ENCODE results near the gene UGT1A5. TPM values are rescaled to one million over a fixed set of nuclear protein-coding genes. Genes with fewer than 3 reads are reported as not detected.

Gene UGT1A5
- total and polyA plus RNA-seq, 2 experiments from 2014 or later = not detected

DNA sequence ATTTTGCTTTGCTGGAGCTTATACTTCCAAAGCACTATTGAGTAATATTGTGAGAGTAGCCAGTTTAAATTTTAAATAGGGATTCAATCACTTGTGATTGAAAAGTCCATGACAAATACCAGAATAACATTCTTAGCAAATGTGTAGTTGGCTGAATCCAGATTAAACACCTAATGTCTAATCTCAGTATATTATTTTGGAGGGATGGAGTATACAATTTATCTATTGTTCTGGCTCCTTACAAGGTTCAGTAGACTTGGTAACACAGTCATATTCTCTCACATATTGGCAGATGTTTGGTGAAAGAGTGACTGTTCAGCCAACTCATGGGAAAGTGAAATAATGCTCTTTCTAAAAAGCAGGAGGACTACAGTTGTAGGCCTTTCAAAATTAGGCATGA lies 38.8 kb upstream of the UGT1A5 start:
- Histone ChIP-seq H3K36me3 (no peaks in the 10 kb centered on the region), H3K4me3 (no peak overlapping the region), H3K27me3 (no peaks in the 10 kb centered on the region), H3K4me1 (ENCODE audit: low read depth) (no peaks in the 10 kb centered on the region), H3K9me3 (ENCODE audit: low read depth) (no peaks in the 10 kb centered on the region), H3K27ac (no peak overlapping the region)
- TF ChIP-seq, protein P1, sequence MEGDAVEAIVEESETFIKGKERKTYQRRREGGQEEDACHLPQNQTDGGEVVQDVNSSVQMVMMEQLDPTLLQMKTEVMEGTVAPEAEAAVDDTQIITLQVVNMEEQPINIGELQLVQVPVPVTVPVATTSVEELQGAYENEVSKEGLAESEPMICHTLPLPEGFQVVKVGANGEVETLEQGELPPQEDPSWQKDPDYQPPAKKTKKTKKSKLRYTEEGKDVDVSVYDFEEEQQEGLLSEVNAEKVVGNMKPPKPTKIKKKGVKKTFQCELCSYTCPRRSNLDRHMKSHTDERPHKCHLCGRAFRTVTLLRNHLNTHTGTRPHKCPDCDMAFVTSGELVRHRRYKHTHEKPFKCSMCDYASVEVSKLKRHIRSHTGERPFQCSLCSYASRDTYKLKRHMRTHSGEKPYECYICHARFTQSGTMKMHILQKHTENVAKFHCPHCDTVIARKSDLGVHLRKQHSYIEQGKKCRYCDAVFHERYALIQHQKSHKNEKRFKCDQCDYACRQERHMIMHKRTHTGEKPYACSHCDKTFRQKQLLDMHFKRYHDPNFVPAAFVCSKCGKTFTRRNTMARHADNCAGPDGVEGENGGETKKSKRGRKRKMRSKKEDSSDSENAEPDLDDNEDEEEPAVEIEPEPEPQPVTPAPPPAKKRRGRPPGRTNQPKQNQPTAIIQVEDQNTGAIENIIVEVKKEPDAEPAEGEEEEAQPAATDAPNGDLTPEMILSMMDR (IDR thresholded peaks at IDR 0.05; ENCODE audit: low read depth, low read length) = no peak
- no peak for DNase-seq (ENCODE audit: low read depth in 1 of 2, low spot score in 1 of 2)

DNA sequence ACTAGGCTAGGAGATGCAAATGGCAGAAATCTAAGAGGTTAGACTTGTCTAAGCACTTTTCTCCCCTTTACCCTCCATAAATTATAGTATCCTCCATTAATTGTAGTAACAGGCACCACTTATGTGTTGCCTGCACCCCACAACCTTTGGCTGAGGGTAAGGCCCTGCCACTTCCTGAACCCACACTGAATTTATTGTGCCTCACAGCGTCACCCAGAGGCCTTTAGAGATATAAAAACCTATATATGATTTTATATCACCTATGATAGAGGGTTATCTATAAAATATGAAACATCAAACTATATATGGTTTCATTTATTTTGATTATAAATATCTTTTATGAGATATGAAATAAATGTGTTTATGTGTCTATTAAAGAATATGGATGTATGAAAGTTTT lies 38.4 kb upstream of the UGT1A5 start:
- TF ChIP-seq, protein P1 (IDR thresholded peaks at IDR 0.05; ENCODE audit: low read depth, low read length) = no peak
- H3K9me3 ChIP-seq (ENCODE audit: low read depth) = no peaks in the 10 kb centered on the region
- no peak overlapping the region for H3K4me3 ChIP-seq
- H3K27me3 ChIP-seq = no peaks in the 10 kb centered on the region
- no peaks in the 10 kb centered on the region for H3K36me3 ChIP-seq
- no peak for DNase-seq (ENCODE audit: low read depth in 1 of 2, low spot score in 1 of 2)
- no peak overlapping the region for H3K27ac ChIP-seq
- H3K4me1 ChIP-seq (ENCODE audit: low read depth) = no peaks in the 10 kb centered on the region

DNA sequence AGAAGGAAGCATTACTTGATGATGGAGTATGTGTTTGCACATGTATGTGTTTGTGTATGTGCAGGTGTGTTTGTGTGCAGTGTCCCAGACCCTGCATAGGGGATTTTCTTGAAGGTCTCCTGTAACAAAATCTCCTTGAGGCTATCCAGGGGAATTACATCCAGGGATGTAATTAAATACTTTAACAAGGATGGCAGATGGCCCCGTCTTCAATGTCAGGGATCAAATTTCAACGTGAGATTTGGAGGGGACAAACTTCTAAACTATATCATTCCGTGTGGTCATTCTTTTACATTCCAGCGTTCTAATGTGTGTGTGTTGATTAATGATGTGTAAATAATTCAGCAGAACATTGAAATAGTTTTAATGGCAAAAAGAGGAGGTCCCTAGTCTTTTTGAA lies 37.7 kb upstream of the UGT1A5 start:
- Histone ChIP-seq H3K9me3 (ENCODE audit: low read depth) (no peaks in the 10 kb centered on the region), H3K27ac (no peak overlapping the region), H3K27me3 (no peaks in the 10 kb centered on the region), H3K36me3 (no peaks in the 10 kb centered on the region), H3K4me1 (ENCODE audit: low read depth) (no peaks in the 10 kb centered on the region), H3K4me3 (no peak overlapping the region)
- DNase-seq (ENCODE audit: low read depth in 1 of 2, low spot score in 1 of 2) = no peak
- TF ChIP-seq, protein P1 (IDR thresholded peaks at IDR 0.05; ENCODE audit: low read depth, low read length) = no peak

DNA sequence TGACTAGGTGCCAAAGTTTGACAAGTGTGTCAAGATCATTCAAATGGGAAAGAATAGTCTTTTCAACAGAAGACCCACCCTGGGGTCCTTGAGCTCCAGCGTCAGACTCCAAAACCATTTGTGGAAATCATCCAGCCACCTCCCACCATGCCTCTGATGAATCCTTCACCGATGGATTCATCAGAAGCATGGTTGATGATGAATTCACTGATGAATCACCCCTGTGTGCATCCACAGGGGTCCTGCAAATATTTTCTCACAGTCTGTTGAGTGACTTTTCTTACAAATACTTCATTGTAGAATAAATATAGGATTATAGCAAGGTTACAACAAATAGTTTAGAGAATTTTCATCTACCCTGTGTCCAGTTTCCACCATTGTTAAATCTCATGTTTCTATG lies 36.7 kb upstream of the UGT1A5 start:
- H3K36me3 ChIP-seq = no peaks in the 10 kb centered on the region
- H3K4me3 ChIP-seq = no peak overlapping the region
- no peaks in the 10 kb centered on the region for H3K4me1 ChIP-seq (ENCODE audit: low read depth)
- DNase-seq (ENCODE audit: low read depth in 1 of 2, low spot score in 1 of 2) = no peak
- H3K27ac ChIP-seq = no peak overlapping the region
- no peaks in the 10 kb centered on the region for H3K27me3 ChIP-seq
- H3K9me3 ChIP-seq (ENCODE audit: low read depth) = no peaks in the 10 kb centered on the region
- TF ChIP-seq, protein P1 (IDR thresholded peaks at IDR 0.05; ENCODE audit: low read depth, low read length) = no peak

DNA sequence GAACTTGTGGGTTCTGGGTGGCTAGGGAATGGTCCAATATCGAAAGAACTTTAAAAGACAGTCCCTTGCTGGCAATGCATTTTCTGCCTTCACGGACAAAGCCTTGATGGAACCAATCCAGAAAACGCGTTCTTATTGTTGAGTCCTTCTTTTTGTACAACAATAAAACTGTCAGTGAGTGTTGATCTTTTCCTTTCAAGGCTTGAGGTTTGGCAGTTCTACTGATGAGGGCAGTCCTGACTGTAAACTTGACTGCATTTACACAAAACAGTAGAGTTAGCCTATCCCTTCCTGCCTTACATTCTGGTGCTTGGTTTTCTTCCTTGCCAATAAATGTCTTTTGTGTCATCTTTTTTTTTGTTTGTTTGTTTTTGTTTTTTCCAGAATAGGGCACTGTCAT lies 33.5 kb upstream of the UGT1A5 start:
- TF ChIP-seq, protein P1 (IDR thresholded peaks at IDR 0.05; ENCODE audit: low read depth, low read length) = no peak
- no peaks in the 10 kb centered on the region for H3K9me3 ChIP-seq (ENCODE audit: low read depth)

More for the DNA sequence above, 33.5 kb upstream of the UGT1A5 start:
- Histone ChIP-seq H3K36me3 (no peaks in the 10 kb centered on the region), H3K4me1 (ENCODE audit: low read depth) (no peaks in the 10 kb centered on the region), H3K27ac (no peak overlapping the region), H3K27me3 (no peaks in the 10 kb centered on the region), H3K4me3 (no peak overlapping the region)
- DNase-seq (ENCODE audit: low read depth in 1 of 2, low spot score in 1 of 2) = no peak
